Left ventricle myocardium inferior (tissue), 1 donor: ENCODE measurements around the gene MEI1. TPM values are rescaled to one million over a fixed set of nuclear protein-coding genes. Genes with fewer than 3 reads are reported as not detected.

Experiments
- DNase-seq: peaks from one replicate; pipeline ENCODE4 v3.0.0-alpha.2; 2020
- H3K27ac ChIP-seq: fragments of 200-600 bp; replicated peaks from 2 replicates; pipeline ENCODE4 v1.8.0; 2021
- H3K27me3 ChIP-seq: fragments of 200-600 bp; 2 replicates; pipeline ENCODE4 v1.8.0; 2021; ENCODE audit warnings: low read depth
- H3K36me3 ChIP-seq: fragments of 200-600 bp; 2 replicates; pipeline ENCODE4 v1.8.0; 2021
- H3K4me1 ChIP-seq: fragments of 200-600 bp; 2 replicates; pipeline ENCODE4 v1.8.0; 2021
- H3K4me3 ChIP-seq: fragments of 200-600 bp; 2 replicates; pipeline ENCODE4 v1.8.0; 2021; ENCODE audit warnings: mild to moderate bottlenecking, moderate library complexity
- H3K9me3 ChIP-seq: fragments of 200-600 bp; replicated peaks from 2 replicates; pipeline ENCODE4 v1.8.0; 2021
- intact Hi-C: fragments of 100-400 bp; cut with micrococcal nuclease; formaldehyde crosslinking; loops from one replicate; pipeline ENCODE4 v1.11.0; 2022
- total RNA-seq: library from RNA; stranded (reverse); fragmentation: NEBNext Ultra II Directional; extraction: Animal tissue kit (Norgen Biotek cat#: 25700); gene quantifications from one replicate; pipeline ENCODE4 v1.2.1, GENCODE V29; 2021
- TF ChIP-seq, protein P1 (sequence below): fragments of 200-600 bp; IDR thresholded peaks from 2 replicates; pipeline ENCODE4 v1.8.0; 2021; ENCODE audit warnings: antibody characterized with exemption, mild to moderate bottlenecking, borderline replicate concordance
- donor health status: DM: no; HTN: yes; CAD: no; lungs with severe emphysema.

The MEI1 gene
- total RNA-seq, 1 donor from 2014 or later = 0.74 TPM

DNA sequence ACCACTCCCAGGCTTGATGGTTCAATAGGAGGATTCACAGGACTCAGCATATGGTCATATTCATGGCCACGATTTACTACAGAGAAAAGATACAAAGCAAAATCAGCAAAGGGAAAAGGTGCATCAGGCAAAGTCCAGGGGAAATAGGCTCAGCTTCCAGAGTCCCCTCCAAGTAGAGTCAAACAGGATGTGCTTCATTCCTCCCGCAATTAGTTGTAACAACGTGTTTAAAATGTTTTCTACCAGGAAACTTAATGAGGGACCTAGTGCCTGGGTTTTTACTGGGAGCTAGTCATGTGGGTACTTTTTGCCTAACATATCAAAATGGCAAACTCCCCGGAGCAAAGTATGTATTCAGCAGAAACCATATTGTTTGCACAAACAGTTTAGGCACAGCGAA is 118.7 kb downstream of the MEI1 start:
- intact Hi-C loops = no loop called here
- no peaks in the 10 kb centered on the region for H3K4me1 ChIP-seq
- H3K4me3 ChIP-seq = no peak overlapping the region
- H3K27me3 ChIP-seq = no peaks in the 10 kb centered on the region
- TF ChIP-seq, protein P1, sequence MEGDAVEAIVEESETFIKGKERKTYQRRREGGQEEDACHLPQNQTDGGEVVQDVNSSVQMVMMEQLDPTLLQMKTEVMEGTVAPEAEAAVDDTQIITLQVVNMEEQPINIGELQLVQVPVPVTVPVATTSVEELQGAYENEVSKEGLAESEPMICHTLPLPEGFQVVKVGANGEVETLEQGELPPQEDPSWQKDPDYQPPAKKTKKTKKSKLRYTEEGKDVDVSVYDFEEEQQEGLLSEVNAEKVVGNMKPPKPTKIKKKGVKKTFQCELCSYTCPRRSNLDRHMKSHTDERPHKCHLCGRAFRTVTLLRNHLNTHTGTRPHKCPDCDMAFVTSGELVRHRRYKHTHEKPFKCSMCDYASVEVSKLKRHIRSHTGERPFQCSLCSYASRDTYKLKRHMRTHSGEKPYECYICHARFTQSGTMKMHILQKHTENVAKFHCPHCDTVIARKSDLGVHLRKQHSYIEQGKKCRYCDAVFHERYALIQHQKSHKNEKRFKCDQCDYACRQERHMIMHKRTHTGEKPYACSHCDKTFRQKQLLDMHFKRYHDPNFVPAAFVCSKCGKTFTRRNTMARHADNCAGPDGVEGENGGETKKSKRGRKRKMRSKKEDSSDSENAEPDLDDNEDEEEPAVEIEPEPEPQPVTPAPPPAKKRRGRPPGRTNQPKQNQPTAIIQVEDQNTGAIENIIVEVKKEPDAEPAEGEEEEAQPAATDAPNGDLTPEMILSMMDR = no peak
- no peak overlapping the region for H3K27ac ChIP-seq
- H3K9me3 ChIP-seq = no peaks in the 10 kb centered on the region
- H3K36me3 ChIP-seq = peaks cover 19% of the 10 kb centered on the region
- no peak for DNase-seq

DNA sequence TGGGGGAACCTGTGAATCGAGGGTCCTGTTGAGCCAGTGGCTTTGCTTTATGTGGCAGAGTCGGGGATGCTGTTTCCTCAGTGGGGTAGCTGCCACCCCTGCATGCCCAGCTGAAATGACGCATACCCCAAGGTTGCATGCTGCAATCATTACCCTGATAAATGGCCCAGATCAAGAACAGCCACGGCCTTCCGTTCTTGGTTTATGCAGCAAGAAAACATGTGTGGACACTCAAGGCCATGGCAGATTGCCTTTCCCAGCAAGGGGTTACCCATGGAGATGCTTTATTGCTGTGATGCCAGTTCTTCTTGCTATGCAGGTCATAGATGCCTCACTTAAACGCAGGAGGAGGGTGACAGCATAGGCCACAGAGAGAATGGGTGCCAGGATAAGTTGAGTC is 119.3 kb downstream of the MEI1 start:
- Histone ChIP-seq H3K36me3 (peaks cover 13% of the 10 kb centered on the region), H3K4me3 (no peak overlapping the region), H3K4me1 (no peaks in the 10 kb centered on the region), H3K9me3 (no peaks in the 10 kb centered on the region), H3K27me3 (no peaks in the 10 kb centered on the region), H3K27ac (no peak overlapping the region)
- intact Hi-C loops = no loop called here
- TF ChIP-seq, protein P1 = no peak
- no peak for DNase-seq

DNA sequence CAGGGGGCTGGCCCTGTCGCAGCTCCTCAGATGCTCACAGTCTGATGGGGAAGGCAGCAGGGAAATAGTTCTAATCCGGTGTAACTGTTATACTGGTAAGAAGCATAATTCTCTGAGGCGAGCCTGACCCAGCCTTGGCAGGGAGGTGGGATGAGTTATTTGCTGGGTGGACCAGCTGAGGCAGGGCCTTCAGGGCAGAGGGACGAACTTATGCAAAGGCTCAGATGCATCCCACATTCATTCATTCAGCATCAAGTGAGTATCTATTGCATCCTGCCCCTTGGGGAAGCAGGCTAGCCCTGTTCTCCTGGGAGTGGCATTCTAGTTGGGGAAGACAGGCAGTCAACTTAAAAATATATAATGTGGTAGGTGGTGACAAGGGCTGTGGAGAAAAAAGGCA is 120.0 kb downstream of the MEI1 start:
- H3K4me3 ChIP-seq = no peak overlapping the region
- no peaks in the 10 kb centered on the region for H3K27me3 ChIP-seq
- H3K36me3 ChIP-seq = peaks cover 8% of the 10 kb centered on the region
- TF ChIP-seq, protein P1 = no peak
- no peak for DNase-seq
- intact Hi-C loops = no loop called here
- no peaks in the 10 kb centered on the region for H3K4me1 ChIP-seq
- no peak overlapping the region for H3K27ac ChIP-seq
- H3K9me3 ChIP-seq = no peaks in the 10 kb centered on the region

DNA sequence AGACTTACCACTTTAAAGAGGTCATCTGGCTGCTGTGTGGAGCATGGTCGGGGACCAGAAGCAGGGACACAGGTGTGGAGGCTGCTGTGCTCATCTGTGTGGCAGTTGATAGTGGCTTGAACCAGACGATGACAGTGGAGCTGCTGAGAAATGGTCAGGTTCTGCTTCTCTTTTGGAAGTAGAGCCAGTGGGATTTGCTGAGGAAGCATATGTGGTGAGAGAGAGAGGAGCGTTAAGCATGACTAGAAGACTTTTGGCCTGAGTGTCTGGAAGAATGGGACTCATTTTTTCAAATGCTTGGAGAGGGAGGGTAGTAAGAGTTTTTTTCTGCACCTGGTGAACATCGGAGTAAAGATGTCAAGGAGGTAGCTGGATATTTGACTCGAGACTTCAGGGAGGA is 121.1 kb downstream of the MEI1 start:
- DNase-seq = no peak
- peaks cover 8% of the 10 kb centered on the region for H3K4me1 ChIP-seq
- no peak overlapping the region for H3K4me3 ChIP-seq
- H3K9me3 ChIP-seq = no peaks in the 10 kb centered on the region
- no peaks in the 10 kb centered on the region for H3K27me3 ChIP-seq
- H3K36me3 ChIP-seq = peaks cover 3% of the 10 kb centered on the region
- intact Hi-C loops = loop anchor here (5.0 kb wide), 1 partner anchor 122 kb away; no protein-coding TSS in a partner anchor
- H3K27ac ChIP-seq = no peak overlapping the region
- TF ChIP-seq, protein P1 = no peak

DNA sequence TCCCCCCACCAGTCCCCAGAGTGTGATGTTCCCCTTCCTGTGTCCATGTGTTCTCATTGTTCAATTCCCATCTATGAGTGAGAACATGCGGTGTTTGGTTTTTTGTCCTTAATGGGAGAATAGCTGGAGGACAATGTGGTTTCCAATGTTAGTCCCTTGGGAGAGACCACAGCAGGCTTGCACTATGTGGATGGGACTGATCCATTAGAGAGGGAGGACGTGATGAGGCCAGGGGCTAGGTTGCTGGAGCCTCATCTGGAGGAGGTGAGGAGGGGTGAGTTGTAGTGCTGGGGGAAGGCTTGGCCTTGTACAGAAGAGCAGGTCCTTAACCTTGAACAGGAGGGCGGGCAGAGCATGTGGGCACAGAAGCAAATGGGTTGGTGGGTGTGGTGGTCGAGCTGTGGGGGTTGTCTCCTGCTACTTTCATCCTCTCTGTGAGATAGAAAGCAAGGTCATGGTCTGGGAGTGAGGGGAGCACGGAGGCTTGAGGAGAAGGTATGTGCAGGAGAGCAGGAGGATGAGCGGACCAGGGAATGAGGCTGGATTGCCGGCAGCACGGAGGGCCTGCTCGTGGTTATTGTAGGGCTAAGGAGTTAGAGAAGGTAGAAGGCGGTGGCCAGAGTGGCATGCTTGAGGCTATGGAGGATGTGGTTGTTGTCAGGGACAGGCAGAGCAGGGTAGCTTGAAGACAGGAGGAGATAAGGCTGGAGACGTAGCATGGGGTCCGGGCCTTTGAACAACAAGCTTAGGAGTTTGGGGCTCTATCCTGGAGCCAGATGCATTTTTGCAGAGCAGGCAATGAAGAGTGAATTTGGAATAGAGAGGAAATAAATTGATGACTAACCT is 122.4 kb downstream of the MEI1 start:
- H3K27ac ChIP-seq = no peak overlapping the region
- DNase-seq = no peak
- H3K9me3 ChIP-seq = no peaks in the 10 kb centered on the region
- no peak overlapping the region for H3K4me3 ChIP-seq
- no peaks in the 10 kb centered on the region for H3K27me3 ChIP-seq
- no peaks in the 10 kb centered on the region for H3K36me3 ChIP-seq
- H3K4me1 ChIP-seq = peaks cover 20% of the 10 kb centered on the region
- TF ChIP-seq, protein P1 = no peak
- intact Hi-C loops = loop anchor here (5.0 kb wide), 1 partner anchor 121 kb away; no protein-coding TSS in a partner anchor
